ENCODE data around the gene CLOCK. TPM values are rescaled to one million over a fixed set of nuclear protein-coding genes. Genes with fewer than 3 reads are reported as not detected.
A peak's percentile ranks its signal among the peaks of the same experiment; 100 is the strongest.

CLOCK gene
- total and polyA plus RNA-seq, 9 of the 15 experiments (the other 6 are each of a cell fraction or from before 2014, with no cell fraction given): 3.7 to 14.4 (median 9.4) TPM

- TF ChIP-seq USF2 (CRISPR knock-in tag; IDR thresholded peaks at IDR 0.05) (no peak), TEAD1 (CRISPR knock-in tag; IDR thresholded peaks at IDR 0.05) (peak in 1 of 2 experiments; percentile 67; a peak in 2 of 4 replicates), SIN3B (IDR thresholded peaks at IDR 0.05; ENCODE audit: low read depth) (peak; percentile 63), TCF7L2 (IDR thresholded peaks at IDR 0.05; ENCODE audit: low read depth, low read length) (no peak), ZNF57 (CRISPR knock-in tag; IDR thresholded peaks at IDR 0.05) (no peak), ZNF253 (CRISPR knock-in tag; conservative IDR thresholded peaks at IDR 0.05) (no peak), PRDM10 (IDR thresholded peaks at IDR 0.05; ENCODE audit: partially characterized antibody) (no peak), GTF3C2 (IDR thresholded peaks at IDR 0.05; ENCODE audit: borderline replicate concordance, extremely low read depth, insufficient read length) (no peak), ZNF76 (CRISPR knock-in tag; IDR thresholded peaks at IDR 0.05; ENCODE audit: borderline replicate concordance) (no peak), SLC30A9 (CRISPR knock-in tag; IDR thresholded peaks at IDR 0.05) (no peak), ZNF134 (CRISPR knock-in tag; conservative IDR thresholded peaks at IDR 0.05) (no peak), NCOA4 (IDR thresholded peaks at IDR 0.05; ENCODE audit: partially characterized antibody) (no peak), DMBX1 (CRISPR knock-in tag; IDR thresholded peaks at IDR 0.05; ENCODE audit: borderline replicate concordance) (no peak)
- TF ChIP-seq, protein P1, sequence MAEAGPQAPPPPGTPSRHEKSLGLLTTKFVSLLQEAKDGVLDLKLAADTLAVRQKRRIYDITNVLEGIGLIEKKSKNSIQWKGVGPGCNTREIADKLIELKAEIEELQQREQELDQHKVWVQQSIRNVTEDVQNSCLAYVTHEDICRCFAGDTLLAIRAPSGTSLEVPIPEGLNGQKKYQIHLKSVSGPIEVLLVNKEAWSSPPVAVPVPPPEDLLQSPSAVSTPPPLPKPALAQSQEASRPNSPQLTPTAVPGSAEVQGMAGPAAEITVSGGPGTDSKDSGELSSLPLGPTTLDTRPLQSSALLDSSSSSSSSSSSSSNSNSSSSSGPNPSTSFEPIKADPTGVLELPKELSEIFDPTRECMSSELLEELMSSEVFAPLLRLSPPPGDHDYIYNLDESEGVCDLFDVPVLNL (CRISPR knock-in tag; IDR thresholded peaks at IDR 0.05; ENCODE audit: low read depth): no peak
- TF ChIP-seq, protein P2, sequence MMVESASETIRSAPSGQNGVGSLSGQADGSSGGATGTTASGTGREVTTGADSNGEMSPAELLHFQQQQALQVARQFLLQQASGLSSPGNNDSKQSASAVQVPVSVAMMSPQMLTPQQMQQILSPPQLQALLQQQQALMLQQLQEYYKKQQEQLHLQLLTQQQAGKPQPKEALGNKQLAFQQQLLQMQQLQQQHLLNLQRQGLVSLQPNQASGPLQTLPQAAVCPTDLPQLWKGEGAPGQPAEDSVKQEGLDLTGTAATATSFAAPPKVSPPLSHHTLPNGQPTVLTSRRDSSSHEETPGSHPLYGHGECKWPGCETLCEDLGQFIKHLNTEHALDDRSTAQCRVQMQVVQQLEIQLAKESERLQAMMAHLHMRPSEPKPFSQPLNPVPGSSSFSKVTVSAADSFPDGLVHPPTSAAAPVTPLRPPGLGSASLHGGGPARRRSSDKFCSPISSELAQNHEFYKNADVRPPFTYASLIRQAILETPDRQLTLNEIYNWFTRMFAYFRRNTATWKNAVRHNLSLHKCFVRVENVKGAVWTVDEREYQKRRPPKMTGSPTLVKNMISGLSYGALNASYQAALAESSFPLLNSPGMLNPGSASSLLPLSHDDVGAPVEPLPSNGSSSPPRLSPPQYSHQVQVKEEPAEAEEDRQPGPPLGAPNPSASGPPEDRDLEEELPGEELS (CRISPR knock-in tag; IDR thresholded peaks at IDR 0.05; ENCODE audit: borderline replicate concordance): peak; percentile 93
Observed at GRCh38 chr4:55395529-55396307, 151.0 kb downstream of the CLOCK start, which contains the start of gene TMEM165 (continued).

Data from K562 (cell line).